ENCODE data around the gene EPB41L4B. TPM values are rescaled to one million over a fixed set of nuclear protein-coding genes. Genes with fewer than 3 reads are reported as not detected.

The EPB41L4B gene
- total RNA-seq, 2 donors from 2014 or later, result 6.4 to 6.6 TPM

- no peaks in the 10 kb centered on the region for H3K27me3 ChIP-seq (ENCODE audit: control insufficient read depth, insufficient read depth, low read length, poor library complexity, severe bottlenecking)
- WGBS, 2 experiments (ENCODE audit: insufficient coverage in 1 of 2, insufficient read length in 1 of 2), result 89 to 96% methylated on average over 6 of the region's 6 CpGs
- H3K27ac ChIP-seq (ENCODE audit: low read depth, low read length), result no peak overlapping the region
- no peak overlapping the region for H3K4me3 ChIP-seq (ENCODE audit: low read length)
- H3K4me1 ChIP-seq (ENCODE audit: control insufficient read depth, insufficient read depth, low read length), result no peaks in the 10 kb centered on the region
- DNase-seq, result no peak
- no peaks in the 10 kb centered on the region for H3K9me3 ChIP-seq (ENCODE audit: control insufficient read depth, low read length)
- H3K36me3 ChIP-seq (ENCODE audit: control insufficient read depth, insufficient read depth, low read length), result no peaks in the 10 kb centered on the region
- Mint-ChIP-seq H3K27ac (no peak overlapping the region), H3K4me3 (no peak overlapping the region), H3K4me1 (no peaks in the 10 kb centered on the region), H3K27me3 (ENCODE audit: insufficient read depth) (no peaks in the 10 kb centered on the region), H3K9me3 (no peaks in the 10 kb centered on the region), H3K36me3 (ENCODE audit: low read depth) (no peaks in the 10 kb centered on the region)
- TF ChIP-seq, protein P1, sequence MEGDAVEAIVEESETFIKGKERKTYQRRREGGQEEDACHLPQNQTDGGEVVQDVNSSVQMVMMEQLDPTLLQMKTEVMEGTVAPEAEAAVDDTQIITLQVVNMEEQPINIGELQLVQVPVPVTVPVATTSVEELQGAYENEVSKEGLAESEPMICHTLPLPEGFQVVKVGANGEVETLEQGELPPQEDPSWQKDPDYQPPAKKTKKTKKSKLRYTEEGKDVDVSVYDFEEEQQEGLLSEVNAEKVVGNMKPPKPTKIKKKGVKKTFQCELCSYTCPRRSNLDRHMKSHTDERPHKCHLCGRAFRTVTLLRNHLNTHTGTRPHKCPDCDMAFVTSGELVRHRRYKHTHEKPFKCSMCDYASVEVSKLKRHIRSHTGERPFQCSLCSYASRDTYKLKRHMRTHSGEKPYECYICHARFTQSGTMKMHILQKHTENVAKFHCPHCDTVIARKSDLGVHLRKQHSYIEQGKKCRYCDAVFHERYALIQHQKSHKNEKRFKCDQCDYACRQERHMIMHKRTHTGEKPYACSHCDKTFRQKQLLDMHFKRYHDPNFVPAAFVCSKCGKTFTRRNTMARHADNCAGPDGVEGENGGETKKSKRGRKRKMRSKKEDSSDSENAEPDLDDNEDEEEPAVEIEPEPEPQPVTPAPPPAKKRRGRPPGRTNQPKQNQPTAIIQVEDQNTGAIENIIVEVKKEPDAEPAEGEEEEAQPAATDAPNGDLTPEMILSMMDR (conservative IDR thresholded peaks at IDR 0.05), result no peak
- H3K9ac ChIP-seq (ENCODE audit: extremely low read depth, low read length, poor library complexity, severe bottlenecking), result no peak overlapping the region
Measured at GRCh38 chr9:109214414-109214813, 106.4 kb downstream of the EPB41L4B start.

- H3K9me3 Mint-ChIP-seq, result no peaks in the 10 kb centered on the region
- no peaks in the 10 kb centered on the region for H3K36me3 Mint-ChIP-seq (ENCODE audit: low read depth)
- Histone ChIP-seq H3K36me3 (ENCODE audit: control insufficient read depth, insufficient read depth, low read length) (no peaks in the 10 kb centered on the region), H3K27ac (ENCODE audit: low read depth, low read length) (no peak overlapping the region), H3K9ac (ENCODE audit: extremely low read depth, low read length, poor library complexity, severe bottlenecking) (no peak overlapping the region), H3K4me1 (ENCODE audit: control insufficient read depth, insufficient read depth, low read length) (no peaks in the 10 kb centered on the region), H3K27me3 (ENCODE audit: control insufficient read depth, insufficient read depth, low read length, poor library complexity, severe bottlenecking) (no peaks in the 10 kb centered on the region), H3K9me3 (ENCODE audit: control insufficient read depth, low read length) (no peaks in the 10 kb centered on the region), H3K4me3 (ENCODE audit: low read length) (no peak overlapping the region)
- no peaks in the 10 kb centered on the region for H3K4me1 Mint-ChIP-seq
- DNase-seq, result no peak
- H3K4me3 Mint-ChIP-seq, result no peak overlapping the region
- TF ChIP-seq, protein P1 (conservative IDR thresholded peaks at IDR 0.05), result no peak
- 93 to 95% methylated on average over 8 to 11 of the region's 11 CpGs for WGBS, 2 experiments (ENCODE audit: insufficient coverage in 1 of 2, insufficient read length in 1 of 2)
- H3K27ac Mint-ChIP-seq, result no peak overlapping the region
- H3K27me3 Mint-ChIP-seq (ENCODE audit: insufficient read depth), result no peaks in the 10 kb centered on the region
Measured at GRCh38 chr9:109213285-109214121, 107.4 kb downstream of the EPB41L4B start.

DNA sequence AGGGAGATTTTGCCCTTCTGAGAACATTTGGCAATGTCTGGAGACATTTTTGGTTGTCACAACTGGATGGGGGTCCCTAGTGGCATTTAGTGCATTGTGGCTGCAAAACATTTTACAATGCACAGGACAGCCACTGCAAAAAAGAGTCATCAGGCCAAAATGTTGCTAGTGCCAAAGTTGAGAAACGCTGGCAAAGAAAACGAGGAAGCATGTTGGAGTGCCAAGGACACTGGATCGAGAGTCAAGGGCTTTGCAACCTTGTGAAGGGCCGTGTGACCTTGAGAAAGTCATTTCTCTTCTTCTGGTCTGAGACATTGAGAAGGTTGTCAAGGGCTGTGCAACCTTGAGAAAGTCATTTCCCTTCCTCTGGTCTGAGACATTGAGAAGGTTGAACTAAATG lies 108.1 kb downstream of the EPB41L4B start:
- Mint-ChIP-seq H3K4me3 (no peak overlapping the region), H3K27ac (no peak overlapping the region)
- WGBS, 2 experiments (ENCODE audit: insufficient coverage in 1 of 2, insufficient read length in 1 of 2), result 80 to 87% methylated on average over 4 of the region's 4 CpGs

More for the DNA sequence above, 108.1 kb downstream of the EPB41L4B start:
- H3K27ac ChIP-seq (ENCODE audit: low read depth, low read length), result no peak overlapping the region
- H3K9me3 ChIP-seq (ENCODE audit: control insufficient read depth, low read length), result no peaks in the 10 kb centered on the region
- Mint-ChIP-seq H3K27me3 (ENCODE audit: insufficient read depth) (peaks cover under 1% of the 10 kb centered on the region), H3K36me3 (ENCODE audit: low read depth) (no peaks in the 10 kb centered on the region), H3K9me3 (no peaks in the 10 kb centered on the region), H3K4me1 (no peaks in the 10 kb centered on the region)
- H3K9ac ChIP-seq (ENCODE audit: extremely low read depth, low read length, poor library complexity, severe bottlenecking), result no peak overlapping the region
- H3K4me1 ChIP-seq (ENCODE audit: control insufficient read depth, insufficient read depth, low read length), result no peaks in the 10 kb centered on the region
- DNase-seq, result no peak
- H3K36me3 ChIP-seq (ENCODE audit: control insufficient read depth, insufficient read depth, low read length), result no peaks in the 10 kb centered on the region
- H3K4me3 ChIP-seq (ENCODE audit: low read length), result no peak overlapping the region
- TF ChIP-seq, protein P1 (conservative IDR thresholded peaks at IDR 0.05), result no peak
- H3K27me3 ChIP-seq (ENCODE audit: control insufficient read depth, insufficient read depth, low read length, poor library complexity, severe bottlenecking), result no peaks in the 10 kb centered on the region
